H1 (cell line): ENCODE results near the gene RASAL1. TPM values are rescaled to one million over a fixed set of nuclear protein-coding genes. Genes with fewer than 3 reads are reported as not detected.
A peak's percentile ranks its signal among the peaks of the same experiment; 100 is the strongest.

Experiments
- CTCF ChIA-PET: fragments of 300-600 bp; sonication (Branson Sonifier 250); formaldehyde crosslinking; loops from one replicate; lab custom pipeline; 2021; ENCODE audit not compliant: partially characterized antibody; lab: Charles Lee
- POLR2A ChIA-PET: fragments of 300-600 bp; sonication (Branson Sonifier 250); formaldehyde crosslinking; loops from one replicate; lab custom pipeline; 2021; ENCODE audit warnings: inconsistent platforms; ENCODE audit not compliant: partially characterized antibody; lab: Charles Lee
- DNase-seq, 2 experiments: peaks; one replicate each; pipeline versions ENCODE4 v3.0.0 to v3.0.0-alpha.2; 2010 to 2022; ENCODE audit warnings: low spot score in 2 of 2, low read depth in 1 of 2, mixed read lengths in 1 of 2
- FAIRE-seq: peaks from 2 replicates; lab custom pipeline; 2011; peaks lifted over from hg19 to GRCh38; lab: Jason Lieb, UNC
- H2AFZ ChIP-seq: 2 replicates; pipeline ENCODE4 v1.8.1; 2012; ENCODE audit warnings: low read length, inconsistent platforms
- H2AK5ac ChIP-seq: 2 replicates; pipeline ENCODE4 v1.6.1; 2013; ENCODE audit warnings: low read depth, low read length
- H2BK120ac ChIP-seq: replicated peaks from 2 replicates; pipeline ENCODE3; 2013; ENCODE audit warnings: low read depth, low read length, inconsistent platforms
- H2BK12ac ChIP-seq: 2 replicates; pipeline ENCODE4 v1.6.1; 2013; ENCODE audit warnings: low read depth, low read length
- H2BK15ac ChIP-seq: 2 replicates; pipeline ENCODE4 v1.6.1; 2013; ENCODE audit warnings: low read length
- H2BK20ac ChIP-seq: 2 replicates; pipeline ENCODE4 v1.6.1; 2013; ENCODE audit warnings: low read length
- H2BK5ac ChIP-seq: 2 replicates; pipeline ENCODE4 v1.6.1; 2013; ENCODE audit warnings: low read depth, low read length
- H3K14ac ChIP-seq: 2 replicates; pipeline ENCODE4 v1.6.1; 2013; ENCODE audit warnings: inconsistent platforms; ENCODE audit not compliant: insufficient read length
- H3K18ac ChIP-seq: 2 replicates; pipeline ENCODE4 v1.6.1; 2013; ENCODE audit warnings: low read length; ENCODE audit errors: extremely low read depth
- H3K23ac ChIP-seq: 2 replicates; pipeline ENCODE4 v1.6.1; 2013; ENCODE audit warnings: inconsistent platforms; ENCODE audit not compliant: insufficient read length
- H3K23me2 ChIP-seq: 2 replicates; pipeline ENCODE4 v1.6.1; 2013; ENCODE audit warnings: low read depth, low read length
- H3K27ac ChIP-seq: 2 replicates; pipeline ENCODE4 v1.6.1; 2011; ENCODE audit warnings: low read depth, low read length, inconsistent platforms
- H3K27me3 ChIP-seq, 4 experiments: replicated peaks in 1 of 4; 1 replicate in 1 of 4; 2 replicates in 3 of 4; pipeline versions ENCODE4 v1.6.1 to v1.8.1; 2011 to 2013; ENCODE audit warnings: low read length in 3 of 4, mild to moderate bottlenecking in 3 of 4, inconsistent platforms in 2 of 4, mixed read lengths in 2 of 4, moderate library complexity in 1 of 4; ENCODE audit not compliant: control insufficient read depth in 3 of 4, insufficient read depth in 3 of 4; ENCODE audit errors: extremely low read depth in 1 of 4
- H3K36me3 ChIP-seq, 4 experiments: 2 replicates each; pipeline versions ENCODE4 v1.6.1 to v1.8.1; 2011 to 2013; ENCODE audit warnings: mild to moderate bottlenecking in 4 of 4, low read length in 3 of 4, moderate library complexity in 2 of 4, control low read depth in 1 of 4, inconsistent platforms in 1 of 4; ENCODE audit not compliant: insufficient read depth in 4 of 4, control insufficient read depth in 2 of 4
- H3K4ac ChIP-seq: replicated peaks from 2 replicates; pipeline ENCODE3; 2013; ENCODE audit warnings: low read length, low read depth, mixed read lengths, inconsistent platforms; ENCODE audit not compliant: insufficient read length
- H3K4me1 ChIP-seq, 4 experiments: replicated peaks in 1 of 4; 1 replicate in 1 of 4; 2 replicates in 3 of 4; pipeline versions ENCODE4 v1.6.1 to v1.8.1; 2011 to 2013; ENCODE audit warnings: low read length in 3 of 4, inconsistent platforms in 2 of 4, mixed read lengths in 1 of 4; ENCODE audit not compliant: insufficient read depth in 4 of 4, control insufficient read depth in 3 of 4
- H3K4me2 ChIP-seq, 2 experiments: 2 replicates each; pipeline versions ENCODE4 v1.6.1 to v1.8.1; 2011 to 2013; ENCODE audit warnings: low read depth in 2 of 2, low read length in 2 of 2, control low read depth in 1 of 2, inconsistent platforms in 1 of 2, mild to moderate bottlenecking in 1 of 2; ENCODE audit not compliant: insufficient read depth in 1 of 2
- H3K4me3 ChIP-seq, 4 experiments: fragments of 200-600, 300-600 bp in 1 of 4; sonication (generic), shearing (Covaris generic), sonication (Bioruptor Twin) in 1 of 4; 2 replicates each; pipeline versions ENCODE4 v1.5.1 to v1.8.1; 2011 to 2016; ENCODE audit warnings: low read length in 4 of 4, low read depth in 3 of 4, control low read depth in 2 of 4, inconsistent platforms in 2 of 4, mild to moderate bottlenecking in 2 of 4, mixed read lengths in 1 of 4, moderate library complexity in 1 of 4; ENCODE audit not compliant: insufficient read depth in 2 of 4; ENCODE audit errors: extremely low read depth in 1 of 4
- H3K56ac ChIP-seq: replicated peaks from 2 replicates; pipeline ENCODE3; 2013; ENCODE audit warnings: low read depth, mild to moderate bottlenecking, mixed read lengths, low read length, inconsistent platforms; ENCODE audit not compliant: insufficient read length
- H3K79me1 ChIP-seq: 2 replicates; pipeline ENCODE4 v1.6.1; 2013; ENCODE audit warnings: low read depth, low read length, control low read depth
- H3K79me2 ChIP-seq, 2 experiments: 2 replicates each; pipeline versions ENCODE4 v1.6.1 to v1.8.1; 2012 to 2013; ENCODE audit warnings: low read length in 2 of 2, mild to moderate bottlenecking in 2 of 2, inconsistent platforms in 1 of 2; ENCODE audit not compliant: insufficient read depth in 2 of 2, control insufficient read depth in 1 of 2
- H3K9ac ChIP-seq, 4 experiments: replicated peaks in 1 of 4; 1 replicate in 1 of 4; 2 replicates in 3 of 4; pipeline versions ENCODE4 v1.6.1 to v1.8.1; 2011 to 2013; ENCODE audit warnings: low read depth in 3 of 4, low read length in 3 of 4, control low read depth in 2 of 4, mild to moderate bottlenecking in 2 of 4, moderate library complexity in 2 of 4, inconsistent platforms in 1 of 4; ENCODE audit errors: extremely low read depth in 1 of 4
- H3K9me3 ChIP-seq, 2 experiments: 2 replicates each; pipeline versions ENCODE4 v1.6.1 to v1.8.1; 2012 to 2013; ENCODE audit warnings: mild to moderate bottlenecking in 2 of 2, moderate library complexity in 2 of 2, control low read depth in 1 of 2, inconsistent platforms in 1 of 2, low read depth in 1 of 2, low read length in 1 of 2, mixed read lengths in 1 of 2; ENCODE audit not compliant: insufficient read depth in 2 of 2
- H4K20me1 ChIP-seq, 2 experiments: replicated peaks in 1 of 2; 2 replicates each; pipeline versions ENCODE3 to v1.8.1; 2011 to 2013; ENCODE audit warnings: inconsistent platforms in 2 of 2, low read length in 2 of 2, mild to moderate bottlenecking in 1 of 2; ENCODE audit not compliant: insufficient read depth in 2 of 2, control insufficient read depth in 1 of 2
- H4K5ac ChIP-seq: 2 replicates; pipeline ENCODE4 v1.6.1; 2013; ENCODE audit warnings: low read length, low read depth, mixed read lengths, inconsistent platforms; ENCODE audit not compliant: insufficient read length
- H4K8ac ChIP-seq: 2 replicates; pipeline ENCODE4 v1.8.0; 2013; ENCODE audit warnings: mild to moderate bottlenecking, moderate library complexity, low read length, inconsistent platforms; ENCODE audit not compliant: insufficient read depth; ENCODE audit errors: extremely low read depth
- H4K91ac ChIP-seq: replicated peaks from 2 replicates; pipeline ENCODE3; 2013; ENCODE audit warnings: low read length, mixed read lengths, inconsistent platforms; ENCODE audit not compliant: insufficient read length
- BRCA1 ChIP-seq: IDR thresholded peaks from 2 replicates; pipeline ENCODE4 v1.6.1; 2012; ENCODE audit warnings: low read depth, low read length, improper control_type of control experiment
- CTBP2 ChIP-seq: IDR thresholded peaks from 2 replicates; pipeline ENCODE4 v1.7.0; 2011; ENCODE audit warnings: borderline replicate concordance, mild to moderate bottlenecking, moderate library complexity, mixed read lengths, low read length; ENCODE audit not compliant: insufficient read depth, insufficient read length
- JUND ChIP-seq: IDR thresholded peaks from 2 replicates; pipeline ENCODE4 v1.6.1; 2011; ENCODE audit warnings: mild to moderate bottlenecking, improper control_type of control experiment, low read length
- POLR2A ChIP-seq, 2 experiments: IDR thresholded peaks; 1 replicate in 1 of 2; 2 replicates in 1 of 2; pipeline ENCODE4 v1.6.1; 2011; ENCODE audit warnings: low read depth in 2 of 2, low read length in 2 of 2, mild to moderate bottlenecking in 2 of 2; ENCODE audit errors: control extremely low read depth in 1 of 2
- POU5F1 ChIP-seq: IDR thresholded peaks from 2 replicates; pipeline ENCODE4 v1.6.1; 2011; ENCODE audit warnings: low read depth, mild to moderate bottlenecking, low read length, moderate library complexity
- RAD21 ChIP-seq, 2 experiments: IDR thresholded peaks in 1 of 2; conservative IDR thresholded peaks in 1 of 2; 2 replicates each; pipeline ENCODE4 v1.6.1; 2011; ENCODE audit warnings: low read depth in 2 of 2, low read length in 2 of 2, improper control_type of control experiment in 1 of 2, inconsistent platforms in 1 of 2, mild to moderate bottlenecking in 1 of 2, moderate library complexity in 1 of 2
- SIRT6 ChIP-seq: IDR thresholded peaks from one replicate; pipeline ENCODE4 v1.7.1; 2012; ENCODE audit warnings: low read length, inconsistent platforms
- WGBS, 2 experiments: shearing (Covaris generic) in 1 of 2; methylation state at CpG; one replicate each; pipeline versions ENCODE4 v1.1.6 to v1.1.7; 2013 to 2015; ENCODE audit warnings: low lambda C conversion rate in 2 of 2, mixed read lengths in 2 of 2, inconsistent platforms in 1 of 2, low coverage in 1 of 2, missing lambda C conversion rate in 1 of 2; ENCODE audit not compliant: insufficient replicate concordance in 2 of 2, insufficient coverage in 1 of 2, insufficient read length in 1 of 2; ENCODE audit errors: extremely low coverage in 1 of 2, missing lambda C conversion rate in 1 of 2; 5-methylcytosine and 5-hydroxymethylcytosine counted together
- polyA plus RNA-seq, 7 experiments: library from polyadenylated mRNA; depleted of rRNA in 3 of 7; stranded (reverse) in 5 of 7; unstranded in 2 of 7; fragments of >200 nt in 5 of 7; fragments of 200-250 nt in 2 of 7; gene quantifications; 1 replicate in 5 of 7; 2 replicates in 1 of 7; 4 replicates in 1 of 7; pipeline versions ENCODE4 v1.2.1 to v1.2.3, GENCODE V29; 2011 to 2013; ENCODE audit warnings: missing spikeins in 2 of 7, mixed read lengths in 2 of 7
- total RNA-seq: library from RNA; stranded (reverse); fragmentation: NEBNext Ultra II Directional; extraction: Animal tissue kit (Norgen Biotek cat#: 25700); gene quantifications from 2 replicates; pipeline ENCODE4 v1.2.1, GENCODE V29; 2021
- TF ChIP-seq, protein P1 (sequence below), 3 experiments: IDR thresholded peaks; 1 replicate in 2 of 3; 2 replicates in 1 of 3; pipeline versions ENCODE4 v1.5.1 to v1.6.1; 2011; ENCODE audit warnings: low read length in 3 of 3, mild to moderate bottlenecking in 3 of 3, inconsistent platforms in 2 of 3, low read depth in 1 of 3, moderate library complexity in 1 of 3; ENCODE audit not compliant: insufficient read depth in 1 of 3; ENCODE audit errors: control extremely low read depth in 1 of 3

The RASAL1 gene
- total and polyA plus RNA-seq, 2 of the 8 experiments (the other 6 are each of a cell fraction or from before 2014, with no cell fraction given), result 3.7 to 5.0 TPM

DNA sequence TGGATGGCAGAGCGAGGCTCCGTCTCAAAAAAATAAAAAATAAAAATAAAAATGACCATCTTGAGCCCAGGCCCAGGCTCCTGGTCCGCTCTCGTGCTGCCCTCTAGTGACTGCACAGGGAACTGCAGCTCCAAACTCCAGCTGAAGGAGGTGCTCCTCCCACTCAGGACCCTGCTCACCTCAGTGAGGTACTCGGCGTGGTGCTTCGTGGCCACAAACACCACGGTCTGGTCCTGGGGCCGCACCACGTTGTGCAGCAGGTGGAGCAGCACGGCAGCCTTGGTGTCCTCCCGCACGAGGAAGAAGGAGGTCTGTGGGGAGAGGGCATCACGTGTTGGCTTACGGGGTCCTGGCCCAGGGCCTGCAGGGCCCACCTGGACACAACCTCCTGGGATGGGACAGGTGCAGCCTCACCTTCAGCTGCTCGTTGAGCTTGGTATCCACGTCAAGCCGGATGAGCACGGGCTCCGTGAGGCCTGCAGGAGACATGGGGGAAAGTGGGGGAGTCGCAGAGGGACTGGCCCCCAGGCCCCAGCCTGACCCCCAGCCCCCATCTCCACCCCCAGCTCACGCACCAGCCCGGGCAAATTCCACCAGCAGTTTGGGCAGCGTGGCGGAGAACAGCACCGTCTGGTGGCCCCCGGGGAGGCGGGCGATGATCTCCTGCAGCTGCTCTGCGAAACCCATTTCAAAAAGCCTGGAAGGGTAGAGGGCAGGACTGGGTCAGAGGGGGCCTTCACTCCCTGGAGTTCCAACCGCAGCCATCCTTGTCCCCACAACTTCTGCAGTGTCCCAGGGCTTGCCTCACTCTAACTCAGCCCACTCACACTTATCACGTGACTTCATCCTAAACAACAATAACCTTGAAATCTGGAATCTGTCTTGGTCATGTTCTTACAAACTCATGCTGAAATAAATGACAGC lies 39.2 kb upstream of the RASAL1 start:
- no peak overlapping the region for H3K27ac ChIP-seq
- H4K91ac ChIP-seq, result no peak overlapping the region
- WGBS, 2 experiments, result 73% methylated on average over 32 of the region's 32 CpGs; no CpG with 5 or more reads in 1 of the 2 experiments
- no peaks in the 10 kb centered on the region for H3K79me2 ChIP-seq
- H2AK5ac ChIP-seq, result no peak overlapping the region
- H3K4me2 ChIP-seq, result no peak overlapping the region
- no peak overlapping the region; the same call in 1 of the 2 replicates for H2BK5ac ChIP-seq
- H3K14ac ChIP-seq, result no peak overlapping the region
- H4K20me1 ChIP-seq, result peaks cover 6 to 14% of the 10 kb centered on the region in 2 experiments
- no peak overlapping the region for H2BK15ac ChIP-seq
- H3K4me3 ChIP-seq, result no peak overlapping the region
- DNase-seq (peak in 1 of 2 experiments; percentile 96), FAIRE-seq (no peak)
- no peak overlapping the region for H4K5ac ChIP-seq
- no peaks in the 10 kb centered on the region for H3K27me3 ChIP-seq
- 0 out of 2 replicates have a peak overlapping the region, but pooled peaks have one; percentile 57 for H4K8ac ChIP-seq
- POLR2A ChIA-PET, result interaction anchor here (0.9 to 4.7 kb wide), 6 partner anchors 11 to 79 kb away, joined by 3 to 30 read pairs (median 4); partner anchors contain the start of genes CFAP73, DDX54, RITA1 and TPCN1
- H2AFZ ChIP-seq, result no peak overlapping the region
- CTCF ChIA-PET, result interaction anchor here (0.6 to 8.8 kb wide), 37 partner anchors 9 to 686 kb away, joined by 3 to 114 read pairs (median 4); partner anchors contain the start of genes CFAP73 and RASAL1
- H3K79me1 ChIP-seq, result no peaks in the 10 kb centered on the region
- H2BK120ac ChIP-seq, result no peak overlapping the region
- no peak overlapping the region for H3K18ac ChIP-seq
- H3K23me2 ChIP-seq, result no peaks in the 10 kb centered on the region
- no peak overlapping the region for H3K23ac ChIP-seq
- no peaks in the 10 kb centered on the region for H3K9me3 ChIP-seq
- H3K9ac ChIP-seq, result no peak overlapping the region
- H2BK20ac ChIP-seq, result no peak overlapping the region
- no peak overlapping the region for H3K4ac ChIP-seq
- no peaks in the 10 kb centered on the region for H3K4me1 ChIP-seq
- no peak overlapping the region; the same call in 1 of the 2 replicates for H2BK12ac ChIP-seq
- H3K36me3 ChIP-seq, result peaks cover 24 to 73% (median 63%) of the 10 kb centered on the region in 4 experiments
- H3K56ac ChIP-seq, result no peak overlapping the region
- TF ChIP-seq CTBP2 (no peak), BRCA1 (no peak), RAD21 (IDR thresholded peaks at IDR 0.05 in 1 of 2, conservative IDR thresholded peaks at IDR 0.05 in 1 of 2; ENCODE audit: low read depth in 2 of 2, low read length in 2 of 2) (peak; percentile 86 to 89), POU5F1 (no peak), JUND (no peak), POLR2A (IDR thresholded peaks at IDR 0.05; ENCODE audit: control extremely low read depth in 1 of 2, low read depth in 2 of 2, low read length in 2 of 2) (no peak), SIRT6 (no peak)
- TF ChIP-seq, protein P1, sequence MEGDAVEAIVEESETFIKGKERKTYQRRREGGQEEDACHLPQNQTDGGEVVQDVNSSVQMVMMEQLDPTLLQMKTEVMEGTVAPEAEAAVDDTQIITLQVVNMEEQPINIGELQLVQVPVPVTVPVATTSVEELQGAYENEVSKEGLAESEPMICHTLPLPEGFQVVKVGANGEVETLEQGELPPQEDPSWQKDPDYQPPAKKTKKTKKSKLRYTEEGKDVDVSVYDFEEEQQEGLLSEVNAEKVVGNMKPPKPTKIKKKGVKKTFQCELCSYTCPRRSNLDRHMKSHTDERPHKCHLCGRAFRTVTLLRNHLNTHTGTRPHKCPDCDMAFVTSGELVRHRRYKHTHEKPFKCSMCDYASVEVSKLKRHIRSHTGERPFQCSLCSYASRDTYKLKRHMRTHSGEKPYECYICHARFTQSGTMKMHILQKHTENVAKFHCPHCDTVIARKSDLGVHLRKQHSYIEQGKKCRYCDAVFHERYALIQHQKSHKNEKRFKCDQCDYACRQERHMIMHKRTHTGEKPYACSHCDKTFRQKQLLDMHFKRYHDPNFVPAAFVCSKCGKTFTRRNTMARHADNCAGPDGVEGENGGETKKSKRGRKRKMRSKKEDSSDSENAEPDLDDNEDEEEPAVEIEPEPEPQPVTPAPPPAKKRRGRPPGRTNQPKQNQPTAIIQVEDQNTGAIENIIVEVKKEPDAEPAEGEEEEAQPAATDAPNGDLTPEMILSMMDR (IDR thresholded peaks at IDR 0.05; ENCODE audit: control extremely low read depth in 1 of 3, insufficient read depth in 1 of 3, low read depth in 1 of 3, low read length in 3 of 3), result peak; percentile 88 to 97 (median 95)
